Epithelial cell of umbilical artery (primary cell): ENCODE data around the gene RNH1. TPM values are rescaled to one million over a fixed set of nuclear protein-coding genes. Genes with fewer than 3 reads are reported as not detected.

Experiments
- total RNA-seq: library from RNA; depleted of rRNA; stranded (reverse); fragments of >200 nt; gene quantifications from 2 replicates; pipeline ENCODE4 v1.2.3, GENCODE V29; 2014

Gene RNH1
- 167 and 236 TPM in 2 replicates for total RNA-seq

GRCh38 chr11:506995-507726 is at the start of gene RNH1:
Gene RNH1, minus strand, starts transcription at chr11:507242. Its CDS starts 5,080 bp downstream, at chr11:502162.

GRCh38 chr11:536841-537621 is 30.0 kb upstream of the RNH1 start, which contains the start of gene LRRC56:
Gene LRRC56, plus strand, starts transcription at chr11:537527. Its CDS starts 3,158 bp downstream, at chr11:540685.

GRCh38 chr11:535519-536454 is 28.7 kb upstream of the RNH1 start, which contains the start of gene HRAS:
Gene HRAS, minus strand, starts transcription at chr11:535576.

DNA sequence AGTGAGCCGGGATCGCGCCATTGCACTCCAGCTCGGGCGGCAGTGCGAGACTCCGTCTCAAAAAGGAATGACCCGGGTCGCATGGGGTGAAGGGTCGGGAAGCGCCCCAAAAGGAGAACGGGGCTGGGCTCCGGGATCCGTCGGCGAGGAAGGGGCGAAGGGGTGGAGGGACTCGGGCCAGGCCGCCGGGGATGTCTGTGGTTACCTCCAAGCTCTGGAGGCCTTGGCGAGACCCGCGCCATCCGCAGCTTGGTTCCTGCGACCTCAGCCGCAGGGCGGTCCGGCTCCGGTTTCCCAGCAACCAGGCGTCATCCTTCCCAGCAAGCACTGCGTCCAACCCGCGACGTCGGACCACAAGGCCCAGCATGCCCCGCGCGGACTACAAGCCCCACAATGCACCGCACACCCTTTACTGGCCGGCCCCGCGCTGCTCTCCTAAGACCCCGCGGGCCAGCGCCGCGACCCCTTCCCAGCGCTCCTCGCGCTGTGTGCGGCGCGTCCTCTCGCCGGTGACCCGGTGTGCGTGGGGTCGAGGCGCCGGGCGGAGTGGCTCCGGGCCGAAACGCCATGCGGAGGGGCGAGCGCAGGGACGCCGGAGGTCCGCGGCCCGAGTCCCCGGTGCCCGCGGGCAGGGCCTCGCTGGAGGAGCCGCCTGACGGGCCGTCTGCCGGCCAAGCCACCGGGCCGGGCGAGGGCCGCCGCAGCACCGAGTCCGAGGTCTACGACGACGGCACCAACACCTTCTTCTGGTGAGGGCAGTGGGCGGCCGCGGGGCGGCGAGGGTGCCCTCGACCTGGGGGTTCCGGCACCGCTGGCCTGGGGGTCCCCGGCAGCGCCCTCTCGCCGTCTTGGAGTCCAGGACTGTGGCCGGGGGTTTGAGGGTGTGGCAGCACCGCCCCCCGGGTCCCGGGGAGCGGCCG is 56.9 kb downstream of the RNH1 start, which contains the start of gene PTDSS2:
Gene PTDSS2 (plus strand): TSS at position 391 of the 920 bp plus-strand sequence. CDS start 177 bp downstream, at position 568.

Other genes with a start within 250 kb of the RNH1 start
- not detected in 2 replicates for gene NLRP6, start 228.8 kb downstream of the RNH1 start, total RNA-seq
- 10.4 and 10.8 TPM in 2 replicates for gene PGGHG, start 218.1 kb downstream of the RNH1 start, total RNA-seq
- gene IFITM5, start 207.7 kb downstream of the RNH1 start, total RNA-seq: not detected in 2 replicates
- gene IFITM2, start 199.4 kb downstream of the RNH1 start, total RNA-seq: 24.0 and 41.9 TPM in 2 replicates
- gene IFITM1, start 193.2 kb downstream of the RNH1 start, total RNA-seq: 18.5 and 92.6 TPM in 2 replicates
- gene IFITM3, start 186.4 kb downstream of the RNH1 start, total RNA-seq: 25.3 and 49.7 TPM in 2 replicates
- gene B4GALNT4, start 137.7 kb downstream of the RNH1 start, total RNA-seq: 0.46 and 7.8 TPM in 2 replicates
- 0.15 and 0.32 TPM in 2 replicates for gene PKP3, start 113.0 kb downstream of the RNH1 start, total RNA-seq
- gene SIGIRR, start 92.2 kb downstream of the RNH1 start, total RNA-seq: 28.1 and 43.2 TPM in 2 replicates
- not detected in 2 replicates for gene ANO9, start 65.2 kb downstream of the RNH1 start, total RNA-seq
- gene PTDSS2, start 57.0 kb downstream of the RNH1 start, total RNA-seq: 29.9 and 30.2 TPM in 2 replicates
- 43.0 and 67.2 TPM in 2 replicates for gene HRAS, start 28.3 kb upstream of the RNH1 start, total RNA-seq
- 0.30 and 0.32 TPM in 2 replicates for gene LRRC56, start 30.3 kb upstream of the RNH1 start, total RNA-seq
- gene LMNTD2, start 53.5 kb upstream of the RNH1 start, total RNA-seq: 0.30 and 0.65 TPM in 2 replicates
- 10.2 and 14.3 TPM in 2 replicates for gene RASSF7, start 53.7 kb upstream of the RNH1 start, total RNA-seq
- 24.5 and 26.0 TPM in 2 replicates for gene PHRF1, start 69.2 kb upstream of the RNH1 start, total RNA-seq
- gene IRF7, start 108.7 kb upstream of the RNH1 start, total RNA-seq: 11.0 and 71.6 TPM in 2 replicates
- gene CDHR5, start 117.7 kb upstream of the RNH1 start, total RNA-seq: not detected in 2 replicates
- gene SCT, start 119.9 kb upstream of the RNH1 start, total RNA-seq: not detected in 2 replicates
- not detected in 2 replicates for gene DRD4, start 130.0 kb upstream of the RNH1 start, total RNA-seq
- gene DEAF1, start 188.0 kb upstream of the RNH1 start, total RNA-seq: 34.8 and 38.7 TPM in 2 replicates
- gene TMEM80, start 188.6 kb upstream of the RNH1 start, total RNA-seq: 7.8 and 11.7 TPM in 2 replicates
- gene EPS8L2, start 199.0 kb upstream of the RNH1 start, total RNA-seq: 2.3 and 2.9 TPM in 2 replicates
- 200 and 226 TPM in 2 replicates for gene TALDO1, start 240.2 kb upstream of the RNH1 start, total RNA-seq